HS-27A (cell line): Measurements from ENCODE around the gene RANGAP1.

ENCODE experiments used
- DNase-seq: peaks from one replicate; pipeline ENCODE4 v3.0.0-alpha.2; 2012; ENCODE audit warnings: low read depth, missing footprints

RANGAP1 gene

GRCh38 chr22:41257696-41258095 lies 28.3 kb downstream of the RANGAP1 start:
- no peak for DNase-seq

- DNase-seq, result no peak
Observed at GRCh38 chr22:41256254-41257253, 29.4 kb downstream of the RANGAP1 start.

- no peak for DNase-seq
Observed at GRCh38 chr22:41254230-41254629, 31.8 kb downstream of the RANGAP1 start.

- no peak for DNase-seq
Observed at GRCh38 chr22:41252365-41252764, 33.6 kb downstream of the RANGAP1 start.

- no peak for DNase-seq
Observed at GRCh38 chr22:41250127-41250526, 35.9 kb downstream of the RANGAP1 start.

GRCh38 chr22:41249442-41249841 lies 36.5 kb downstream of the RANGAP1 start:
- DNase-seq, result no peak

GRCh38 chr22:41248758-41249157 lies 37.2 kb downstream of the RANGAP1 start:
- DNase-seq, result no peak

- DNase-seq, result no peak
Observed at GRCh38 chr22:41248314-41248713, 37.7 kb downstream of the RANGAP1 start.

GRCh38 chr22:41247703-41248102 lies 38.3 kb downstream of the RANGAP1 start:
- DNase-seq, result no peak

GRCh38 chr22:41245917-41246499 lies 40.0 kb downstream of the RANGAP1 start:
- DNase-seq, result no peak

GRCh38 chr22:41243361-41243760 lies 42.6 kb downstream of the RANGAP1 start:
- DNase-seq, result no peak

- DNase-seq, result no peak
Observed at GRCh38 chr22:41242396-41243117, 43.4 kb downstream of the RANGAP1 start.

- no peak for DNase-seq
Observed at GRCh38 chr22:41241133-41241676, 44.8 kb downstream of the RANGAP1 start.

GRCh38 chr22:41240377-41241132 lies 45.4 kb downstream of the RANGAP1 start, which contains the start of gene CHADL:
CHADL (minus strand) TSS chr22:41240931; CDS start chr22:41240881, 50 bp downstream.
- no peak for DNase-seq

GRCh38 chr22:41239443-41240128 lies 46.4 kb downstream of the RANGAP1 start:
- DNase-seq, result no peak

- no peak for DNase-seq
Observed at GRCh38 chr22:41238570-41239442, 47.2 kb downstream of the RANGAP1 start.

- DNase-seq, result no peak
Observed at GRCh38 chr22:41237707-41238569, 48.0 kb downstream of the RANGAP1 start.

GRCh38 chr22:41237036-41237706 lies 48.8 kb downstream of the RANGAP1 start:
- DNase-seq, result no peak
